Measurements from ENCODE around the gene IRS1.

IRS1 gene

GRCh38 chr2:226683196-226683595 is 116.4 kb downstream of the IRS1 start:
- no peak for DNase-seq

All from CD4-positive, alpha-beta T cell treated with Interleukin-4 for 4 hours (primary cell).